ENCODE data around the gene NACC1.

Gene NACC1

GRCh38 chr19:13104848-13105711, 13.0 kb upstream of the NACC1 start:
- Histone ChIP-seq H3K27ac (ENCODE audit: low read depth, low read length) (peak overlapping the region; percentile 75), H3K9ac (ENCODE audit: low read length in 5 of 5) (peak overlapping the region in 3 of 5 donors; percentile 1 to 64 (median 53)), H3K36me3 (ENCODE audit: control insufficient read depth in 5 of 5, insufficient read depth in 5 of 5, low read length in 5 of 5) (peaks cover 0 to 24% (median 20%) of the 10 kb centered on the region in 5 donors), H3K9me3 (ENCODE audit: control insufficient read depth in 5 of 5, low read length in 5 of 5) (no peaks in the 10 kb centered on the region), H3K4me3 (ENCODE audit: low read depth in 1 of 5, low read length in 5 of 5) (peak overlapping the region in 3 of 5 donors; percentile 17 to 59 (median 35)), H3K27me3 (ENCODE audit: control insufficient read depth in 5 of 5, insufficient read depth in 4 of 5, low read length in 5 of 5) (no peaks in the 10 kb centered on the region), H3K4me1 (ENCODE audit: control insufficient read depth in 5 of 5, insufficient read depth in 5 of 5, low read length in 5 of 5) (peaks cover 0 to 51% (median 42%) of the 10 kb centered on the region in 5 donors)

GRCh38 chr19:13109361-13110098, 8.5 kb upstream of the NACC1 start:
- peaks cover 0 to 9% (median 5%) of the 10 kb centered on the region in 5 donors for H3K4me1 ChIP-seq (ENCODE audit: control insufficient read depth in 5 of 5, insufficient read depth in 5 of 5, low read length in 5 of 5)
- H3K27me3 ChIP-seq (ENCODE audit: control insufficient read depth in 5 of 5, insufficient read depth in 4 of 5, low read length in 5 of 5), result no peaks in the 10 kb centered on the region
- no peaks in the 10 kb centered on the region for H3K9me3 ChIP-seq (ENCODE audit: control insufficient read depth in 5 of 5, low read length in 5 of 5)
- peaks cover 0 to 37% (median 23%) of the 10 kb centered on the region in 5 donors for H3K36me3 ChIP-seq (ENCODE audit: control insufficient read depth in 5 of 5, insufficient read depth in 5 of 5, low read length in 5 of 5)
- H3K9ac ChIP-seq (ENCODE audit: low read length in 5 of 5), result no peak overlapping the region
- no peak overlapping the region for H3K4me3 ChIP-seq (ENCODE audit: low read depth in 1 of 5, low read length in 5 of 5)
- H3K27ac ChIP-seq (ENCODE audit: low read depth, low read length), result no peak overlapping the region

GRCh38 chr19:13110099-13110610, 7.9 kb upstream of the NACC1 start:
- H3K27me3 ChIP-seq (ENCODE audit: control insufficient read depth in 5 of 5, insufficient read depth in 4 of 5, low read length in 5 of 5), result no peaks in the 10 kb centered on the region
- H3K4me1 ChIP-seq (ENCODE audit: control insufficient read depth in 5 of 5, insufficient read depth in 5 of 5, low read length in 5 of 5), result peaks cover 0 to 4% (median under 1%) of the 10 kb centered on the region in 5 donors
- no peak overlapping the region for H3K9ac ChIP-seq (ENCODE audit: low read length in 5 of 5)
- H3K27ac ChIP-seq (ENCODE audit: low read depth, low read length), result no peak overlapping the region
- no peaks in the 10 kb centered on the region for H3K9me3 ChIP-seq (ENCODE audit: control insufficient read depth in 5 of 5, low read length in 5 of 5)
- H3K4me3 ChIP-seq (ENCODE audit: low read depth in 1 of 5, low read length in 5 of 5), result no peak overlapping the region
- H3K36me3 ChIP-seq (ENCODE audit: control insufficient read depth in 5 of 5, insufficient read depth in 5 of 5, low read length in 5 of 5), result peaks cover 0 to 43% (median 26%) of the 10 kb centered on the region in 5 donors

GRCh38 chr19:13112555-13112954, 5.5 kb upstream of the NACC1 start:
- H3K9me3 ChIP-seq (ENCODE audit: control insufficient read depth in 5 of 5, low read length in 5 of 5), result no peaks in the 10 kb centered on the region
- H3K36me3 ChIP-seq (ENCODE audit: control insufficient read depth in 5 of 5, insufficient read depth in 5 of 5, low read length in 5 of 5), result peaks cover 0 to 39% (median 23%) of the 10 kb centered on the region in 5 donors
- no peak overlapping the region for H3K27ac ChIP-seq (ENCODE audit: low read depth, low read length)
- H3K4me1 ChIP-seq (ENCODE audit: control insufficient read depth in 5 of 5, insufficient read depth in 5 of 5, low read length in 5 of 5), result peaks cover 5 to 24% (median 22%) of the 10 kb centered on the region in 5 donors
- H3K4me3 ChIP-seq (ENCODE audit: low read depth in 1 of 5, low read length in 5 of 5), result no peak overlapping the region
- H3K27me3 ChIP-seq (ENCODE audit: control insufficient read depth in 5 of 5, insufficient read depth in 4 of 5, low read length in 5 of 5), result no peaks in the 10 kb centered on the region
- no peak overlapping the region for H3K9ac ChIP-seq (ENCODE audit: low read length in 5 of 5)

- peak overlapping the region; percentile 66 to 98 (median 95) for H3K9ac ChIP-seq (ENCODE audit: low read length in 5 of 5)
- peaks cover 0 to 20% (median 10%) of the 10 kb centered on the region in 5 donors for H3K36me3 ChIP-seq (ENCODE audit: control insufficient read depth in 5 of 5, insufficient read depth in 5 of 5, low read length in 5 of 5)
- peaks cover 14 to 50% (median 47%) of the 10 kb centered on the region in 5 donors for H3K4me1 ChIP-seq (ENCODE audit: control insufficient read depth in 5 of 5, insufficient read depth in 5 of 5, low read length in 5 of 5)
- peak overlapping the region; percentile 69 to 99 (median 96) for H3K4me3 ChIP-seq (ENCODE audit: low read depth in 1 of 5, low read length in 5 of 5)
- no peaks in the 10 kb centered on the region for H3K27me3 ChIP-seq (ENCODE audit: control insufficient read depth in 5 of 5, insufficient read depth in 4 of 5, low read length in 5 of 5)
- no peaks in the 10 kb centered on the region for H3K9me3 ChIP-seq (ENCODE audit: control insufficient read depth in 5 of 5, low read length in 5 of 5)
- H3K27ac ChIP-seq (ENCODE audit: low read depth, low read length), result peak overlapping the region; percentile 79
Observed at GRCh38 chr19:13115936-13116281, 2.2 kb upstream of the NACC1 start.

GRCh38 chr19:13116282-13117175, 1.5 kb upstream of the NACC1 start, which contains the start of gene TRMT1:
TRMT1 (minus strand) TSS chr19:13116740; CDS start chr19:13116399, 341 bp downstream.
- peak within 1 kb of the TSS; percentile 69 to 99 (median 96) for H3K4me3 ChIP-seq (ENCODE audit: low read depth in 1 of 5, low read length in 5 of 5)
- H3K4me1 ChIP-seq (ENCODE audit: control insufficient read depth in 5 of 5, insufficient read depth in 5 of 5, low read length in 5 of 5), result peaks cover 14 to 52% (median 47%) of the 10 kb centered on the region in 5 donors
- H3K27me3 ChIP-seq (ENCODE audit: control insufficient read depth in 5 of 5, insufficient read depth in 4 of 5, low read length in 5 of 5), result no peaks in the 10 kb centered on the region
- peak within 1 kb of the TSS; percentile 79 for H3K27ac ChIP-seq (ENCODE audit: low read depth, low read length)
- no peaks in the 10 kb centered on the region for H3K9me3 ChIP-seq (ENCODE audit: control insufficient read depth in 5 of 5, low read length in 5 of 5)
- H3K36me3 ChIP-seq (ENCODE audit: control insufficient read depth in 5 of 5, insufficient read depth in 5 of 5, low read length in 5 of 5), result peaks cover 0 to 21% (median 10%) of the 10 kb centered on the region in 5 donors
- H3K9ac ChIP-seq (ENCODE audit: low read length in 5 of 5), result peak within 1 kb of the TSS; percentile 66 to 98 (median 95)

GRCh38 chr19:13117176-13117771, 790 bp upstream of the NACC1 start:
- H3K9ac ChIP-seq (ENCODE audit: low read length in 5 of 5), result peak overlapping the region; percentile 1 to 98 (median 28)
- peaks cover 0 to 22% (median 13%) of the 10 kb centered on the region in 5 donors for H3K36me3 ChIP-seq (ENCODE audit: control insufficient read depth in 5 of 5, insufficient read depth in 5 of 5, low read length in 5 of 5)
- H3K27ac ChIP-seq (ENCODE audit: low read depth, low read length), result peak overlapping the region; percentile 79
- peak overlapping the region; percentile 69 to 99 (median 96) for H3K4me3 ChIP-seq (ENCODE audit: low read depth in 1 of 5, low read length in 5 of 5)
- peaks cover 14 to 52% (median 47%) of the 10 kb centered on the region in 5 donors for H3K4me1 ChIP-seq (ENCODE audit: control insufficient read depth in 5 of 5, insufficient read depth in 5 of 5, low read length in 5 of 5)
- no peaks in the 10 kb centered on the region for H3K27me3 ChIP-seq (ENCODE audit: control insufficient read depth in 5 of 5, insufficient read depth in 4 of 5, low read length in 5 of 5)
- H3K9me3 ChIP-seq (ENCODE audit: control insufficient read depth in 5 of 5, low read length in 5 of 5), result no peaks in the 10 kb centered on the region

GRCh38 chr19:13118424-13119193, 545 bp downstream of the NACC1 start:
- Histone ChIP-seq H3K27me3 (ENCODE audit: control insufficient read depth in 5 of 5, insufficient read depth in 4 of 5, low read length in 5 of 5) (no peaks in the 10 kb centered on the region), H3K36me3 (ENCODE audit: control insufficient read depth in 5 of 5, insufficient read depth in 5 of 5, low read length in 5 of 5) (peaks cover 0 to 15% (median 6%) of the 10 kb centered on the region in 5 donors), H3K9ac (ENCODE audit: low read length in 5 of 5) (peak overlapping the region; percentile 44 to 94 (median 84)), H3K9me3 (ENCODE audit: control insufficient read depth in 5 of 5, low read length in 5 of 5) (no peaks in the 10 kb centered on the region), H3K4me3 (ENCODE audit: low read depth in 1 of 5, low read length in 5 of 5) (peak overlapping the region; percentile 70 to 99 (median 82)), H3K27ac (ENCODE audit: low read depth, low read length) (no peak overlapping the region), H3K4me1 (ENCODE audit: control insufficient read depth in 5 of 5, insufficient read depth in 5 of 5, low read length in 5 of 5) (peaks cover 14 to 52% (median 47%) of the 10 kb centered on the region in 5 donors)

Data from subcutaneous abdominal adipose tissue (tissue), 5 donors.